K562 (cell line): ENCODE results near the gene TRMT112. TPM values are rescaled to one million over a fixed set of nuclear protein-coding genes. Genes with fewer than 3 reads are reported as not detected.
A peak's percentile ranks its signal among the peaks of the same experiment; 100 is the strongest.

Experiments
- BCOR ChIP-seq: fragments of 450-650 bp; IDR thresholded peaks from 2 replicates; pipeline ENCODE4 v1.6.1; 2016
- BRF1 ChIP-seq: IDR thresholded peaks from 3 replicates; pipeline ENCODE4 v1.6.1; 2011; ENCODE audit warnings: borderline replicate concordance, mild to moderate bottlenecking; ENCODE audit not compliant: insufficient read length; ENCODE audit errors: extremely low read depth
- CBX1 ChIP-seq: sonication (generic); IDR thresholded peaks from 2 replicates; pipeline ENCODE4 v1.6.1; 2016; ENCODE audit warnings: antibody characterized with exemption, low read depth, mild to moderate bottlenecking
- COPS2 ChIP-seq: fragments of 450-650 bp; conservative IDR thresholded peaks from 2 replicates; pipeline ENCODE4 v1.6.1; 2016; ENCODE audit warnings: mild to moderate bottlenecking, moderate library complexity
- HNRNPUL1 ChIP-seq: fragments of 200-400 bp; formaldehyde crosslinking; IDR thresholded peaks from 2 replicates; pipeline ENCODE4 v1.6.1; 2017; ENCODE audit warnings: low read length
- MYBL2 ChIP-seq, 2 experiments: fragments of 450-650 bp in 1 of 2; sonication (generic) in 1 of 2; formaldehyde crosslinking in 1 of 2; IDR thresholded peaks; 2 replicates each; pipeline versions ENCODE4 v1.6.1 to v1.8.1; 2017 to 2022; ENCODE audit warnings: borderline replicate concordance in 1 of 2, inconsistent platforms in 1 of 2, low read depth in 1 of 2, mild to moderate bottlenecking in 1 of 2, missing genetic modification reagents in 1 of 2, moderate library complexity in 1 of 2
- NBN ChIP-seq: fragments of 450-650 bp; IDR thresholded peaks from 2 replicates; pipeline ENCODE4 v1.6.1; 2016; ENCODE audit warnings: low read depth, mild to moderate bottlenecking
- NFE2 ChIP-seq: IDR thresholded peaks from 2 replicates; pipeline ENCODE4 v1.6.1; 2014; ENCODE audit warnings: antibody characterized with exemption, low read depth
- NONO ChIP-seq, 2 experiments: fragments of 200-400 bp in 1 of 2; fragments of 450-650 bp in 1 of 2; formaldehyde crosslinking in 1 of 2; IDR thresholded peaks; 2 replicates each; pipeline ENCODE4 v1.6.1; 2017; ENCODE audit warnings: low read depth in 2 of 2, mild to moderate bottlenecking in 2 of 2, moderate library complexity in 2 of 2, low read length in 1 of 2
- PRMT5 ChIP-seq: sonication (generic); formaldehyde crosslinking; IDR thresholded peaks from 2 replicates; pipeline ENCODE4 v1.5.0; 2020; ENCODE audit warnings: missing genetic modification reagents
- TEAD1 ChIP-seq, 2 experiments: fragments of 450-650 bp in 1 of 2; sonication (generic) in 1 of 2; formaldehyde crosslinking; IDR thresholded peaks; 2 replicates each; pipeline versions ENCODE4 v1.4.0 to v1.8.0; 2020 to 2022; ENCODE audit warnings: mild to moderate bottlenecking in 2 of 2, missing genetic modification reagents in 1 of 2
- TFAM ChIP-seq: fragments of 250-450 bp; sonication (Bioruptor Pico); conservative IDR thresholded peaks from 2 replicates; pipeline ENCODE4 v1.5.0; 2021; ENCODE audit warnings: mild to moderate bottlenecking, moderate library complexity
- YY1 ChIP-seq, 3 experiments: IDR thresholded peaks; 2 replicates each; pipeline ENCODE4 v1.6.1; 2011; ENCODE audit warnings: low read length in 2 of 3, mild to moderate bottlenecking in 2 of 3, moderate library complexity in 2 of 3, borderline replicate concordance in 1 of 3, control low read depth in 1 of 3, low read depth in 1 of 3; ENCODE audit not compliant: insufficient read depth in 3 of 3, insufficient replicate concordance in 2 of 3, control insufficient read depth in 1 of 3, insufficient read length in 1 of 3; ENCODE audit errors: extremely low read depth in 1 of 3
- ZFP1 ChIP-seq: fragments of 450-650 bp; formaldehyde crosslinking; IDR thresholded peaks from 2 replicates; pipeline ENCODE4 v1.4.0; 2020; ENCODE audit warnings: mild to moderate bottlenecking, mixed read lengths
- polyA plus RNA-seq, 8 experiments: library from polyadenylated mRNA; depleted of rRNA in 4 of 8; stranded (reverse) in 5 of 8; unstranded in 3 of 8; fragments of >200 nt; fragmentation: Nextera tagmentation in 2 of 8; fragmentation: Illumina TruSeq in 1 of 8; extraction: Ambion mirVana in 2 of 8; extraction: Trizol in 1 of 8; gene quantifications; 2 replicates each; pipeline versions ENCODE4 v1.2.1 to v1.2.3, GENCODE V29; 2011 to 2014; ENCODE audit warnings: inconsistent platforms in 1 of 8, missing spikeins in 1 of 8
- total RNA-seq, 7 experiments: library from RNA; depleted of rRNA in 6 of 7; stranded (reverse); fragments of >200 nt in 6 of 7; fragmentation: Illumina TruSeq in 2 of 7; extraction: Trizol in 2 of 7; gene quantifications; 2 replicates each; pipeline versions ENCODE4 v1.2.1 to v1.2.3, GENCODE V29; 2011 to 2021; ENCODE audit warnings: low replicate concordance in 1 of 7
- TF ChIP-seq, protein P1 (sequence below): sonication (generic); formaldehyde crosslinking; IDR thresholded peaks from 2 replicates; pipeline ENCODE4 v1.9.0; 2022; ENCODE audit warnings: mild to moderate bottlenecking, missing genetic modification reagents
- TF ChIP-seq, protein P2 (sequence below): fragments of 250-450 bp; sonication (Bioruptor Pico); IDR thresholded peaks from 2 replicates; pipeline ENCODE4 v1.4.0; 2020; ENCODE audit warnings: borderline replicate concordance
- TF ChIP-seq, protein P3 (sequence below): fragments of 200-800 bp; sonication (Bioruptor generic); IDR thresholded peaks from 2 replicates; pipeline ENCODE4 v1.6.1; 2016; ENCODE audit warnings: missing genetic modification characterization, missing compliant biosample characterization
- TF ChIP-seq, protein P4 (sequence below): fragments of 250-450 bp; sonication (Bioruptor Pico); IDR thresholded peaks from 2 replicates; pipeline ENCODE4 v1.8.0; 2022; ENCODE audit warnings: inconsistent platforms

The TRMT112 gene
- total and polyA plus RNA-seq, 9 of the 15 experiments (the other 6 are each of a cell fraction or from before 2014, with no cell fraction given) = 162 to 444 (median 300) TPM

DNA sequence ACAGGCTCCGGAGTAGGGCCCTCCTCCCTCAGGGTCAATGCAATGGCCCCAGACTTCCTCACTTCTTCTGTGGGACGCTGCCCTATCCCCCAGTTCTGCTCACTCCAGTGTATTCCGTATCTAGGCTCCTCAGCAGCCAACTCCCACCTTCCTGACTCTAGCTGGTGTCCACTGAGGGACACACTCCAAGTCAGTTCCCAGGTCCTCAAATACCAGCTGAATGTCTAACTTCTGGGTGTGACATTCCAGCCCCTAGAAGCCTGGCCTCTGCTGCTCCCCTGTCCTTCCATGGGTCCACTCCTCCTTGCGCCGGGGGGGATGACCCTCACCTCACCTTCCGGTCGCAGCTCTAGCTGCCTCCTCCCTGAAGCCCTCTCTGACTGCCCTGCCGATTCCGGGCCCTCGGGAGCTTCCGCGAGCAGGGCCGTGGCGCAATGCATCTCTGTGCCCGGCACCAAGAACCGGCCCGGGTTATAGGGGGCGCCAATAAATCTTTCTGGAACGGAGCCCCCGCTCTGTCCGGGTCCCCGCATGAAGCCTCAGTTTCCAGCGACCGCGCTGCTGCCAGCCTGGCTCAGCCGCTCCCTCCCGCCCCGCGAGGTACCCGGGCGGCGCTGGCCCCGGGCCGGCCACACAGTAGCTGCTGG, 48.3 kb downstream of the TRMT112 start (continued):
- TF ChIP-seq YY1 (IDR thresholded peaks at IDR 0.05; ENCODE audit: borderline replicate concordance in 1 of 3, control insufficient read depth in 1 of 3, extremely low read depth in 1 of 3, insufficient read depth in 3 of 3, insufficient read length in 1 of 3, insufficient replicate concordance in 2 of 3, low read depth in 1 of 3, low read length in 2 of 3) (peak in 2 of 3 experiments; percentile 4 to 35), MYBL2 (IDR thresholded peaks at IDR 0.05; ENCODE audit: low read depth) (no peak), MYBL2 (CRISPR knock-in tag; IDR thresholded peaks at IDR 0.05; ENCODE audit: borderline replicate concordance) (no peak), NBN (0 out of 2 replicates have a peak, but pooled peaks have one; percentile 49), ZFP1 (no peak), COPS2 (no peak), PRMT5 (CRISPR knock-in tag) (no peak), BCOR (peak; percentile 88), TFAM (CRISPR knock-in tag) (no peak), CBX1 (no peak), BRF1 (no peak), TEAD1 (CRISPR knock-in tag; IDR thresholded peaks at IDR 0.05) (peak in 1 of 2 experiments; percentile 88; a peak in 2 of 4 replicates), HNRNPUL1 (no peak), NONO (IDR thresholded peaks at IDR 0.05; ENCODE audit: low read depth in 2 of 2, low read length in 1 of 2) (no peak), NFE2 (no peak)
- TF ChIP-seq, protein P1, sequence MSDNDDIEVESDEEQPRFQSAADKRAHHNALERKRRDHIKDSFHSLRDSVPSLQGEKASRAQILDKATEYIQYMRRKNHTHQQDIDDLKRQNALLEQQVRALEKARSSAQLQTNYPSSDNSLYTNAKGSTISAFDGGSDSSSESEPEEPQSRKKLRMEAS (CRISPR knock-in tag) = no peak
- TF ChIP-seq, protein P2, sequence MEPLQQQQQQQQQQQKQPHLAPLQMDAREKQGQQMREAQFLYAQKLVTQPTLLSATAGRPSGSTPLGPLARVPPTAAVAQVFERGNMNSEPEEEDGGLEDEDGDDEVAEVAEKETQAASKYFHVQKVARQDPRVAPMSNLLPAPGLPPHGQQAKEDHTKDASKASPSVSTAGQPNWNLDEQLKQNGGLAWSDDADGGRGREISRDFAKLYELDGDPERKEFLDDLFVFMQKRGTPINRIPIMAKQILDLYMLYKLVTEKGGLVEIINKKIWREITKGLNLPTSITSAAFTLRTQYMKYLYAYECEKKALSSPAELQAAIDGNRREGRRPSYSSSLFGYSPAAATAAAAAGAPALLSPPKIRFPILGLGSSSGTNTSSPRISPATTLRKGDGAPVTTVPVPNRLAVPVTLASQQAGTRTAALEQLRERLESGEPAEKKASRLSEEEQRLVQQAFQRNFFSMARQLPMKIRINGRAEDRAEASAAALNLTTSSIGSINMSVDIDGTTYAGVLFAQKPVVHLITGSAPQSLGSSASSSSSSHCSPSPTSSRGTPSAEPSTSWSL (CRISPR knock-in tag) = no peak
- TF ChIP-seq, protein P3, sequence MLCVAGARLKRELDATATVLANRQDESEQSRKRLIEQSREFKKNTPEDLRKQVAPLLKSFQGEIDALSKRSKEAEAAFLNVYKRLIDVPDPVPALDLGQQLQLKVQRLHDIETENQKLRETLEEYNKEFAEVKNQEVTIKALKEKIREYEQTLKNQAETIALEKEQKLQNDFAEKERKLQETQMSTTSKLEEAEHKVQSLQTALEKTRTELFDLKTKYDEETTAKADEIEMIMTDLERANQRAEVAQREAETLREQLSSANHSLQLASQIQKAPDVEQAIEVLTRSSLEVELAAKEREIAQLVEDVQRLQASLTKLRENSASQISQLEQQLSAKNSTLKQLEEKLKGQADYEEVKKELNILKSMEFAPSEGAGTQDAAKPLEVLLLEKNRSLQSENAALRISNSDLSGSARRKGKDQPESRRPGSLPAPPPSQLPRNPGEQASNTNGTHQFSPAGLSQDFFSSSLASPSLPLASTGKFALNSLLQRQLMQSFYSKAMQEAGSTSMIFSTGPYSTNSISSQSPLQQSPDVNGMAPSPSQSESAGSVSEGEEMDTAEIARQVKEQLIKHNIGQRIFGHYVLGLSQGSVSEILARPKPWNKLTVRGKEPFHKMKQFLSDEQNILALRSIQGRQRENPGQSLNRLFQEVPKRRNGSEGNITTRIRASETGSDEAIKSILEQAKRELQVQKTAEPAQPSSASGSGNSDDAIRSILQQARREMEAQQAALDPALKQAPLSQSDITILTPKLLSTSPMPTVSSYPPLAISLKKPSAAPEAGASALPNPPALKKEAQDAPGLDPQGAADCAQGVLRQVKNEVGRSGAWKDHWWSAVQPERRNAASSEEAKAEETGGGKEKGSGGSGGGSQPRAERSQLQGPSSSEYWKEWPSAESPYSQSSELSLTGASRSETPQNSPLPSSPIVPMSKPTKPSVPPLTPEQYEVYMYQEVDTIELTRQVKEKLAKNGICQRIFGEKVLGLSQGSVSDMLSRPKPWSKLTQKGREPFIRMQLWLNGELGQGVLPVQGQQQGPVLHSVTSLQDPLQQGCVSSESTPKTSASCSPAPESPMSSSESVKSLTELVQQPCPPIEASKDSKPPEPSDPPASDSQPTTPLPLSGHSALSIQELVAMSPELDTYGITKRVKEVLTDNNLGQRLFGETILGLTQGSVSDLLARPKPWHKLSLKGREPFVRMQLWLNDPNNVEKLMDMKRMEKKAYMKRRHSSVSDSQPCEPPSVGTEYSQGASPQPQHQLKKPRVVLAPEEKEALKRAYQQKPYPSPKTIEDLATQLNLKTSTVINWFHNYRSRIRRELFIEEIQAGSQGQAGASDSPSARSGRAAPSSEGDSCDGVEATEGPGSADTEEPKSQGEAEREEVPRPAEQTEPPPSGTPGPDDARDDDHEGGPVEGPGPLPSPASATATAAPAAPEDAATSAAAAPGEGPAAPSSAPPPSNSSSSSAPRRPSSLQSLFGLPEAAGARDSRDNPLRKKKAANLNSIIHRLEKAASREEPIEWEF (CRISPR knock-in tag) = no peak
- TF ChIP-seq, protein P4, sequence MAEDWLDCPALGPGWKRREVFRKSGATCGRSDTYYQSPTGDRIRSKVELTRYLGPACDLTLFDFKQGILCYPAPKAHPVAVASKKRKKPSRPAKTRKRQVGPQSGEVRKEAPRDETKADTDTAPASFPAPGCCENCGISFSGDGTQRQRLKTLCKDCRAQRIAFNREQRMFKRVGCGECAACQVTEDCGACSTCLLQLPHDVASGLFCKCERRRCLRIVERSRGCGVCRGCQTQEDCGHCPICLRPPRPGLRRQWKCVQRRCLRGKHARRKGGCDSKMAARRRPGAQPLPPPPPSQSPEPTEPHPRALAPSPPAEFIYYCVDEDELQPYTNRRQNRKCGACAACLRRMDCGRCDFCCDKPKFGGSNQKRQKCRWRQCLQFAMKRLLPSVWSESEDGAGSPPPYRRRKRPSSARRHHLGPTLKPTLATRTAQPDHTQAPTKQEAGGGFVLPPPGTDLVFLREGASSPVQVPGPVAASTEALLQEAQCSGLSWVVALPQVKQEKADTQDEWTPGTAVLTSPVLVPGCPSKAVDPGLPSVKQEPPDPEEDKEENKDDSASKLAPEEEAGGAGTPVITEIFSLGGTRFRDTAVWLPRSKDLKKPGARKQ (CRISPR knock-in tag) = no peak
